Measurements from ENCODE around the gene WDR26.

Gene WDR26

GRCh38 chr1:224458296-224458695 is 23.7 kb upstream of the WDR26 start:
- Histone ChIP-seq H3K4me1 (ENCODE audit: control insufficient read depth, insufficient read depth, low read length, poor library complexity, severe bottlenecking) (peaks cover 5% of the 10 kb centered on the region), H3K27me3 (replicated peaks; ENCODE audit: control insufficient read depth, insufficient read depth, low read length, poor library complexity, severe bottlenecking) (no peaks in the 10 kb centered on the region), H3K9me3 (ENCODE audit: control insufficient read depth, low read length) (no peaks in the 10 kb centered on the region), H3K27ac (ENCODE audit: insufficient read depth, low read length, poor library complexity, severe bottlenecking) (no peak overlapping the region), H3K4me3 (ENCODE audit: insufficient read depth, low read depth, low read length, poor library complexity, severe bottlenecking) (no peak overlapping the region), H3K36me3 (ENCODE audit: control insufficient read depth, insufficient read depth, low read length) (no peaks in the 10 kb centered on the region)
- DNase-seq, result no peak

- H3K4me3 ChIP-seq (ENCODE audit: insufficient read depth, low read depth, low read length, poor library complexity, severe bottlenecking), result no peak overlapping the region
- H3K27ac ChIP-seq (ENCODE audit: insufficient read depth, low read length, poor library complexity, severe bottlenecking), result no peak overlapping the region
- no peaks in the 10 kb centered on the region for H3K36me3 ChIP-seq (ENCODE audit: control insufficient read depth, insufficient read depth, low read length)
- no peaks in the 10 kb centered on the region for H3K27me3 ChIP-seq (replicated peaks; ENCODE audit: control insufficient read depth, insufficient read depth, low read length, poor library complexity, severe bottlenecking)
- peaks cover 5% of the 10 kb centered on the region for H3K4me1 ChIP-seq (ENCODE audit: control insufficient read depth, insufficient read depth, low read length, poor library complexity, severe bottlenecking)
- H3K9me3 ChIP-seq (ENCODE audit: control insufficient read depth, low read length), result no peaks in the 10 kb centered on the region
- no peak for DNase-seq
Observed at GRCh38 chr1:224457782-224458144, 23.2 kb upstream of the WDR26 start.

GRCh38 chr1:224456637-224456953 is 22.0 kb upstream of the WDR26 start:
- peaks cover 5% of the 10 kb centered on the region for H3K4me1 ChIP-seq (ENCODE audit: control insufficient read depth, insufficient read depth, low read length, poor library complexity, severe bottlenecking)
- H3K9me3 ChIP-seq (ENCODE audit: control insufficient read depth, low read length), result no peaks in the 10 kb centered on the region
- H3K36me3 ChIP-seq (ENCODE audit: control insufficient read depth, insufficient read depth, low read length), result no peaks in the 10 kb centered on the region
- no peaks in the 10 kb centered on the region for H3K27me3 ChIP-seq (replicated peaks; ENCODE audit: control insufficient read depth, insufficient read depth, low read length, poor library complexity, severe bottlenecking)
- no peak overlapping the region for H3K27ac ChIP-seq (ENCODE audit: insufficient read depth, low read length, poor library complexity, severe bottlenecking)
- no peak overlapping the region for H3K4me3 ChIP-seq (ENCODE audit: insufficient read depth, low read depth, low read length, poor library complexity, severe bottlenecking)
- DNase-seq, result no peak

GRCh38 chr1:224454402-224455055 is 19.9 kb upstream of the WDR26 start:
- Histone ChIP-seq H3K27me3 (replicated peaks; ENCODE audit: control insufficient read depth, insufficient read depth, low read length, poor library complexity, severe bottlenecking) (no peaks in the 10 kb centered on the region), H3K4me3 (ENCODE audit: insufficient read depth, low read depth, low read length, poor library complexity, severe bottlenecking) (no peak overlapping the region), H3K36me3 (ENCODE audit: control insufficient read depth, insufficient read depth, low read length) (no peaks in the 10 kb centered on the region), H3K27ac (ENCODE audit: insufficient read depth, low read length, poor library complexity, severe bottlenecking) (no peak overlapping the region), H3K4me1 (ENCODE audit: control insufficient read depth, insufficient read depth, low read length, poor library complexity, severe bottlenecking) (peaks cover 5% of the 10 kb centered on the region), H3K9me3 (ENCODE audit: control insufficient read depth, low read length) (no peaks in the 10 kb centered on the region)
- DNase-seq, result no peak

- no peaks in the 10 kb centered on the region for H3K36me3 ChIP-seq (ENCODE audit: control insufficient read depth, insufficient read depth, low read length)
- H3K9me3 ChIP-seq (ENCODE audit: control insufficient read depth, low read length), result no peaks in the 10 kb centered on the region
- no peak overlapping the region for H3K4me3 ChIP-seq (ENCODE audit: insufficient read depth, low read depth, low read length, poor library complexity, severe bottlenecking)
- no peak overlapping the region for H3K27ac ChIP-seq (ENCODE audit: insufficient read depth, low read length, poor library complexity, severe bottlenecking)
- DNase-seq, result no peak
- no peaks in the 10 kb centered on the region for H3K4me1 ChIP-seq (ENCODE audit: control insufficient read depth, insufficient read depth, low read length, poor library complexity, severe bottlenecking)
- no peaks in the 10 kb centered on the region for H3K27me3 ChIP-seq (replicated peaks; ENCODE audit: control insufficient read depth, insufficient read depth, low read length, poor library complexity, severe bottlenecking)
Observed at GRCh38 chr1:224450561-224451350, 16.2 kb upstream of the WDR26 start.

- Histone ChIP-seq H3K4me3 (ENCODE audit: insufficient read depth, low read depth, low read length, poor library complexity, severe bottlenecking) (no peak overlapping the region), H3K27me3 (replicated peaks; ENCODE audit: control insufficient read depth, insufficient read depth, low read length, poor library complexity, severe bottlenecking) (no peaks in the 10 kb centered on the region), H3K9me3 (ENCODE audit: control insufficient read depth, low read length) (no peaks in the 10 kb centered on the region), H3K27ac (ENCODE audit: insufficient read depth, low read length, poor library complexity, severe bottlenecking) (no peak overlapping the region), H3K36me3 (ENCODE audit: control insufficient read depth, insufficient read depth, low read length) (no peaks in the 10 kb centered on the region), H3K4me1 (ENCODE audit: control insufficient read depth, insufficient read depth, low read length, poor library complexity, severe bottlenecking) (no peaks in the 10 kb centered on the region)
- DNase-seq, result no peak
Observed at GRCh38 chr1:224450159-224450558, 15.6 kb upstream of the WDR26 start.

GRCh38 chr1:224448453-224449017 is 13.9 kb upstream of the WDR26 start:
- no peak overlapping the region for H3K4me3 ChIP-seq (ENCODE audit: insufficient read depth, low read depth, low read length, poor library complexity, severe bottlenecking)
- H3K27me3 ChIP-seq (replicated peaks; ENCODE audit: control insufficient read depth, insufficient read depth, low read length, poor library complexity, severe bottlenecking), result no peaks in the 10 kb centered on the region
- no peak overlapping the region for H3K27ac ChIP-seq (ENCODE audit: insufficient read depth, low read length, poor library complexity, severe bottlenecking)
- DNase-seq, result no peak
- H3K4me1 ChIP-seq (ENCODE audit: control insufficient read depth, insufficient read depth, low read length, poor library complexity, severe bottlenecking), result no peaks in the 10 kb centered on the region
- H3K36me3 ChIP-seq (ENCODE audit: control insufficient read depth, insufficient read depth, low read length), result no peaks in the 10 kb centered on the region
- no peaks in the 10 kb centered on the region for H3K9me3 ChIP-seq (ENCODE audit: control insufficient read depth, low read length)

GRCh38 chr1:224447971-224448370 is 13.4 kb upstream of the WDR26 start:
- Histone ChIP-seq H3K4me3 (ENCODE audit: insufficient read depth, low read depth, low read length, poor library complexity, severe bottlenecking) (no peak overlapping the region), H3K4me1 (ENCODE audit: control insufficient read depth, insufficient read depth, low read length, poor library complexity, severe bottlenecking) (no peaks in the 10 kb centered on the region), H3K9me3 (ENCODE audit: control insufficient read depth, low read length) (no peaks in the 10 kb centered on the region), H3K27ac (ENCODE audit: insufficient read depth, low read length, poor library complexity, severe bottlenecking) (no peak overlapping the region), H3K27me3 (replicated peaks; ENCODE audit: control insufficient read depth, insufficient read depth, low read length, poor library complexity, severe bottlenecking) (no peaks in the 10 kb centered on the region), H3K36me3 (ENCODE audit: control insufficient read depth, insufficient read depth, low read length) (no peaks in the 10 kb centered on the region)
- no peak for DNase-seq

GRCh38 chr1:224447251-224447650 is 12.7 kb upstream of the WDR26 start:
- no peaks in the 10 kb centered on the region for H3K9me3 ChIP-seq (ENCODE audit: control insufficient read depth, low read length)
- no peaks in the 10 kb centered on the region for H3K27me3 ChIP-seq (replicated peaks; ENCODE audit: control insufficient read depth, insufficient read depth, low read length, poor library complexity, severe bottlenecking)
- no peak for DNase-seq
- H3K4me1 ChIP-seq (ENCODE audit: control insufficient read depth, insufficient read depth, low read length, poor library complexity, severe bottlenecking), result no peaks in the 10 kb centered on the region
- no peak overlapping the region for H3K27ac ChIP-seq (ENCODE audit: insufficient read depth, low read length, poor library complexity, severe bottlenecking)
- no peak overlapping the region for H3K4me3 ChIP-seq (ENCODE audit: insufficient read depth, low read depth, low read length, poor library complexity, severe bottlenecking)
- no peaks in the 10 kb centered on the region for H3K36me3 ChIP-seq (ENCODE audit: control insufficient read depth, insufficient read depth, low read length)

- DNase-seq, result no peak
- no peaks in the 10 kb centered on the region for H3K27me3 ChIP-seq (replicated peaks; ENCODE audit: control insufficient read depth, insufficient read depth, low read length, poor library complexity, severe bottlenecking)
- H3K27ac ChIP-seq (ENCODE audit: insufficient read depth, low read length, poor library complexity, severe bottlenecking), result no peak overlapping the region
- H3K4me3 ChIP-seq (ENCODE audit: insufficient read depth, low read depth, low read length, poor library complexity, severe bottlenecking), result no peak overlapping the region
- H3K9me3 ChIP-seq (ENCODE audit: control insufficient read depth, low read length), result no peaks in the 10 kb centered on the region
- peaks cover 13% of the 10 kb centered on the region for H3K4me1 ChIP-seq (ENCODE audit: control insufficient read depth, insufficient read depth, low read length, poor library complexity, severe bottlenecking)
- no peaks in the 10 kb centered on the region for H3K36me3 ChIP-seq (ENCODE audit: control insufficient read depth, insufficient read depth, low read length)
Observed at GRCh38 chr1:224438989-224439388, 4.4 kb upstream of the WDR26 start.
